ENCODE measurements around the gene ATP5MK. TPM values are rescaled to one million over a fixed set of nuclear protein-coding genes. Genes with fewer than 3 reads are reported as not detected.

ATP5MK gene
- total RNA-seq, 1 experiment from 2014 or later = 335 TPM

DNA sequence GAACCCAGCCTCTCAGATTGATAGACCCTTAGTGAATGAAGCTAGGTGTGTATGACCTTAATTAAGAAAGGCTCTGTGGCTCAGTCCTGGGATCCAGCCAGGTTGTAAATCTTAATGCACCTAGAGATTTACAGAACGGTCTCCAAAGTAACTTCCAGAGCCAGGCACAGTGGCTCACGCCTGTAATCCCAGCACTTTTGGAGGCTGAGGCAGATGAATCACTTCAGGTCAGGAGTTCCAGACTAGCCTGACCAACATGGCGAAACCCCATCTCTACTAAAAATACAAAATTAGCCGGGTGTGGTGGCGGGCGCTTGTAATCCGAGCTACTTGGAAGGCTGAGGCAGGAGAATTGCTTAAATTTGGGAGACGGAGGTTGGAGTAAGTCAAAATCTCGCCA, 31.6 kb upstream of the ATP5MK start:
- Histone ChIP-seq H4K8ac (replicated peaks; ENCODE audit: insufficient read length, low read depth, low read length) (no peak overlapping the region), H2BK5ac (ENCODE audit: insufficient read length, low read length) (no peak overlapping the region), H3K56ac (ENCODE audit: insufficient read length, low read depth, low read length) (no peak overlapping the region), H2BK15ac (ENCODE audit: low read depth, low read length) (no peak overlapping the region), H3K14ac (ENCODE audit: insufficient read depth, low read length) (no peak overlapping the region), H4K5ac (ENCODE audit: insufficient read length, low read depth, low read length) (no peak overlapping the region), H2BK120ac (ENCODE audit: low read depth, low read length, poor library complexity, severe bottlenecking) (no peak overlapping the region), H3K9ac (ENCODE audit: extremely low read depth, insufficient read length, low read length) (no peak overlapping the region), H2BK12ac (ENCODE audit: insufficient read length, low read depth, low read length) (no peak overlapping the region), H3K18ac (ENCODE audit: insufficient read length, low read depth, low read length) (no peak overlapping the region), H3K9me3 (ENCODE audit: control insufficient read depth, low read depth, low read length) (no peaks in the 10 kb centered on the region), H3K4me1 (ENCODE audit: insufficient read depth, low read length) (no peaks in the 10 kb centered on the region), H3K27ac (ENCODE audit: insufficient read length, low read depth, low read length) (no peak overlapping the region), H2AK5ac (ENCODE audit: insufficient read length, low read length) (no peak overlapping the region), H3K4me2 (ENCODE audit: insufficient read depth, insufficient read length, low read length) (no peak overlapping the region), H3K79me1 (ENCODE audit: insufficient read depth, low read depth, low read length, poor library complexity, severe bottlenecking) (no peaks in the 10 kb centered on the region), H3K79me2 (ENCODE audit: insufficient read depth, low read length) (no peaks in the 10 kb centered on the region; the same call in 1 of the 2 replicates), H3K23me2 (ENCODE audit: insufficient read length, low read depth, low read length, poor library complexity, severe bottlenecking) (no peaks in the 10 kb centered on the region), H2AFZ (ENCODE audit: low read length) (no peak overlapping the region), H3K4ac (ENCODE audit: low read depth, low read length) (no peak overlapping the region), H3T11ph (ENCODE audit: low read length) (no peak overlapping the region), H3K27me3 (ENCODE audit: insufficient read depth, low read length) (no peaks in the 10 kb centered on the region), H2BK20ac (ENCODE audit: low read depth, low read length, poor library complexity, severe bottlenecking) (no peak overlapping the region), H4K91ac (ENCODE audit: insufficient read length, low read depth, low read length) (no peak overlapping the region), H3K23ac (ENCODE audit: insufficient read length, low read depth, low read length) (no peak overlapping the region), H4K20me1 (ENCODE audit: control insufficient read depth, insufficient read depth, insufficient read length) (no peaks in the 10 kb centered on the region)
- peaks cover 46 to 92% (median 80%) of the 10 kb centered on the region in 3 experiments for H3K36me3 Mint-ChIP-seq (ENCODE audit: insufficient read depth in 1 of 3, low read depth in 3 of 3)
- H3K27ac Mint-ChIP-seq = no peak overlapping the region
- TF ChIP-seq, protein P1, sequence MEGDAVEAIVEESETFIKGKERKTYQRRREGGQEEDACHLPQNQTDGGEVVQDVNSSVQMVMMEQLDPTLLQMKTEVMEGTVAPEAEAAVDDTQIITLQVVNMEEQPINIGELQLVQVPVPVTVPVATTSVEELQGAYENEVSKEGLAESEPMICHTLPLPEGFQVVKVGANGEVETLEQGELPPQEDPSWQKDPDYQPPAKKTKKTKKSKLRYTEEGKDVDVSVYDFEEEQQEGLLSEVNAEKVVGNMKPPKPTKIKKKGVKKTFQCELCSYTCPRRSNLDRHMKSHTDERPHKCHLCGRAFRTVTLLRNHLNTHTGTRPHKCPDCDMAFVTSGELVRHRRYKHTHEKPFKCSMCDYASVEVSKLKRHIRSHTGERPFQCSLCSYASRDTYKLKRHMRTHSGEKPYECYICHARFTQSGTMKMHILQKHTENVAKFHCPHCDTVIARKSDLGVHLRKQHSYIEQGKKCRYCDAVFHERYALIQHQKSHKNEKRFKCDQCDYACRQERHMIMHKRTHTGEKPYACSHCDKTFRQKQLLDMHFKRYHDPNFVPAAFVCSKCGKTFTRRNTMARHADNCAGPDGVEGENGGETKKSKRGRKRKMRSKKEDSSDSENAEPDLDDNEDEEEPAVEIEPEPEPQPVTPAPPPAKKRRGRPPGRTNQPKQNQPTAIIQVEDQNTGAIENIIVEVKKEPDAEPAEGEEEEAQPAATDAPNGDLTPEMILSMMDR (conservative IDR thresholded peaks at IDR 0.05) = no peak
- no CpG with 5 or more reads among the region's 9 CpGs for WGBS (ENCODE audit: extremely low coverage, insufficient read length, low lambda C conversion rate)
- H3K4me3 Mint-ChIP-seq = no peak overlapping the region
- no peaks in the 10 kb centered on the region for H3K27me3 Mint-ChIP-seq (ENCODE audit: low read depth)
- no peaks in the 10 kb centered on the region for H3K4me1 Mint-ChIP-seq
- no peaks in the 10 kb centered on the region for H3K9me3 Mint-ChIP-seq
- DNase-seq = no peak
